Bronchial smooth muscle cell (primary cell): Measurements from ENCODE around the gene DNAJB12. TPM values are rescaled to one million over a fixed set of nuclear protein-coding genes. Genes with fewer than 3 reads are reported as not detected.

Experiments used
- total RNA-seq: library from RNA; depleted of rRNA; stranded (reverse); fragments of >200 nt; gene quantifications from 2 replicates; pipeline ENCODE4 v1.2.1, GENCODE V29; 2014

Gene DNAJB12
- total RNA-seq: 14.8 and 16.7 TPM in 2 replicates

GRCh38 chr10:72354356-72355213 is at the start of gene DNAJB12:
Gene DNAJB12 (minus strand): TSS chr10:72354919. CDS start chr10:72354897, 22 bp downstream.

Other genes with a start within 250 kb of the DNAJB12 start
- gene ANAPC16, start 138.9 kb downstream of the DNAJB12 start, total RNA-seq: 40.4 and 45.2 TPM in 2 replicates
- 29.0 and 37.5 TPM in 2 replicates for gene ASCC1, start 138.6 kb downstream of the DNAJB12 start, total RNA-seq
- gene DDIT4, start 81.0 kb downstream of the DNAJB12 start, total RNA-seq: 223 and 361 TPM in 2 replicates